A673 (cell line): ENCODE results near the gene ENOX1. TPM values are rescaled to one million over a fixed set of nuclear protein-coding genes. Genes with fewer than 3 reads are reported as not detected.

Experiments
- BruUV-seq: library from RNA; stranded (reverse); fragments of 400-500 nt; replicated peaks from 2 replicates; lab custom pipeline; 2021; lab: Mats Ljungman, UMichigan
- CTCF ChIA-PET: fragments of 300-600 bp; sonication (Branson Sonifier 250); formaldehyde crosslinking; loops from one replicate; lab custom pipeline; 2022; ENCODE audit warnings: antibody characterized with exemption; lab: Charles Lee
- POLR2A ChIA-PET: fragments of 300-600 bp; sonication (Branson Sonifier 250); formaldehyde crosslinking; loops from one replicate; lab custom pipeline; 2022; ENCODE audit warnings: antibody characterized with exemption; ENCODE audit not compliant: low non-redundant PET; lab: Charles Lee
- DNase-seq: peaks from one replicate; pipeline ENCODE4 v3.0.0-alpha.2; 2015; ENCODE audit warnings: low spot score
- H3K27ac ChIP-seq: fragments of 200-600 bp; sonication (generic); 2 replicates; pipeline ENCODE4 v1.5.1; 2016; ENCODE audit warnings: mixed run types, low read depth, mild to moderate bottlenecking, mixed read lengths, antibody characterized with exemption, low read length; ENCODE audit not compliant: poor library complexity, severe bottlenecking
- H3K27me3 ChIP-seq: fragments of 200-600 bp; sonication (generic); replicated peaks from 2 replicates; pipeline ENCODE4 v1.6.1; 2017; ENCODE audit warnings: mixed run types, low read depth, mild to moderate bottlenecking, mixed read lengths, antibody characterized with exemption, low read length; ENCODE audit not compliant: insufficient read depth, poor library complexity
- H3K36me3 ChIP-seq: fragments of 200-600 bp; sonication (generic); 2 replicates; pipeline ENCODE4 v1.6.1; 2016; ENCODE audit warnings: mixed run types, mild to moderate bottlenecking, mixed read lengths, antibody characterized with exemption, low read length; ENCODE audit not compliant: insufficient read depth, poor library complexity, severe bottlenecking
- H3K4me1 ChIP-seq: fragments of 200-600 bp; sonication (generic); 2 replicates; pipeline ENCODE4 v1.6.1; 2017; ENCODE audit warnings: mixed run types, mild to moderate bottlenecking, mixed read lengths, antibody characterized with exemption, low read length; ENCODE audit not compliant: insufficient read depth, poor library complexity, severe bottlenecking
- H3K4me3 ChIP-seq: fragments of 200-600 bp; sonication (generic); 2 replicates; pipeline ENCODE4 v1.5.1; 2016; ENCODE audit warnings: low read depth, mixed run types, mild to moderate bottlenecking, mixed read lengths, low read length; ENCODE audit not compliant: poor library complexity, severe bottlenecking
- H3K9me3 ChIP-seq: fragments of 200-600 bp; sonication (generic); 2 replicates; pipeline ENCODE4 v1.6.1; 2016; ENCODE audit warnings: mixed run types, low read depth, mild to moderate bottlenecking, mixed read lengths, antibody characterized with exemption, low read length; ENCODE audit not compliant: poor library complexity, severe bottlenecking
- CTCF ChIP-seq: fragments of 300-800, 200-600 bp; sonication (generic); conservative IDR thresholded peaks from 2 replicates; pipeline ENCODE4 v1.5.1; 2017; ENCODE audit warnings: low read depth, mild to moderate bottlenecking, antibody characterized with exemption, low read length, moderate library complexity, mixed read lengths
- EZH2 ChIP-seq: fragments of 200-600 bp; sonication (generic); IDR thresholded peaks from 2 replicates; pipeline ENCODE4 v1.6.1; 2017; ENCODE audit warnings: borderline replicate concordance, low read depth, mild to moderate bottlenecking, mixed read lengths, antibody characterized with exemption, low read length; ENCODE audit not compliant: poor library complexity, severe bottlenecking
- intact Hi-C: fragments of 100-400 bp; cut with micrococcal nuclease; formaldehyde crosslinking; loops from one replicate; pipeline ENCODE4 v1.10.0; 2022; ENCODE audit not compliant: unreplicated experiment
- total RNA-seq: library from RNA; stranded (reverse); gene quantifications from 2 replicates; pipeline ENCODE4 v1.2.3, GENCODE V29; 2021

Gene ENOX1
- total RNA-seq, 1 experiment from 2014 or later, result 4.4 TPM

DNA sequence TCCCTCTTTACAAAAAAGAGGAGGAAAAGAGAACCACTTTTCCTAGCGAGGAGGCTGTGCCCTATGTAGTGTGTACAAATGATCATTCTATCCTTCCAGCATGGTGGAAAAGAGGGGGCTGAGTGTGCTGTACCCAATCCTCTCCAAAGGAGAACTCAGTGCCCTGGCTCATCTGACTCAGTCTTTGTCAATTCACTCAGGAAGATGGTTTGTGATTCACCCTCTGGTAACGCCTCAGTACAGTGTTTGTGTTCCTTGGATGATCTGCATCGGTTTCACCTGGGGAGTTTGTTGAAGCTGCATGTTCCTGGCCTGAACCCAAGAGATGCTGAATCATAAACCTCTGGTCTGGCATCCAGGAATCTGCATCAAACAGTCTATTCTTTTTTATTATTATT lies 18.3 kb upstream of the ENOX1 start:
- no peak for TF ChIP-seq CTCF
- TF ChIP-seq EZH2, result no peak
- Histone ChIP-seq H3K9me3 (no peaks in the 10 kb centered on the region), H3K4me1 (no peaks in the 10 kb centered on the region), H3K36me3 (no peaks in the 10 kb centered on the region), H3K27me3 (no peaks in the 10 kb centered on the region), H3K4me3 (no peak overlapping the region), H3K27ac (no peak overlapping the region)
- no TSS peak for BruUV-seq
- CTCF ChIA-PET, result interaction anchor here (0.6 to 1.2 kb wide), 4 partner anchors 442 to 721 kb away, joined by 3 to 8 read pairs (median 4); no protein-coding TSS in a partner anchor
- intact Hi-C loops, result loop anchor here (10.0 kb wide), 1 partner anchor 610 kb away; no protein-coding TSS in a partner anchor
- POLR2A ChIA-PET, result no interaction called here
- peak; percentile 5 for DNase-seq

DNA sequence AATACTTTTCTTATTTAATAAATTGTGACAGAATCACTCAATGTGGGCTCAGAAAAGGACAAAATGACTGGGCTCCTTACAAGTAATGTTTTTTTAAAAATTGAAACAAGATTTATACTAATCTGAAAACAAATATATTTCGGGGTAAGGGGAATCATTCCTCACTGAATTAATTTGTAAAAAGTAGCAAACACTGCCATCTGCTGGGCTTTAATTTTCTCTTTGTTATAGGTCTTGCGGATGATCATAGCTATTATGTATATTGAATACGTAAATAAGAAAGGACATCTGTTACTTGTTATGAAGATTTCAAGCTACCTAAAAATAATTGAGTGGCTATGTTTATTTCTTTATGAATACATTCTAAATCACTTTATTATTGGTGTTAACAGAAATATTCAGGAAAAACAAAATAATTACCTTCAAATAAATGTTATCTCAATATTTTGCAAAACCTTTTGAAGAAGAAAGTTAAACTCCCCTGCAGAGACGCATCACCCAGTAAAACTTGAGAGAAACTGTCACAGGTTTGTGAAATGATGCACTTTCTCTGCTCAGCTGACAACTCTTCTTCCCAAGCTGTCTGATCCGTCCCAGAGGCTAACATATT lies 17.8 kb upstream of the ENOX1 start:
- Histone ChIP-seq H3K4me1 (no peaks in the 10 kb centered on the region), H3K27me3 (no peaks in the 10 kb centered on the region), H3K9me3 (no peaks in the 10 kb centered on the region), H3K36me3 (no peaks in the 10 kb centered on the region), H3K27ac (no peak overlapping the region), H3K4me3 (no peak overlapping the region)
- CTCF ChIA-PET, result interaction anchor here (0.6 to 1.2 kb wide), 5 partner anchors 442 to 721 kb away, joined by 3 to 8 read pairs (median 4); no protein-coding TSS in a partner anchor
- peak; percentile 83 for DNase-seq
- POLR2A ChIA-PET, result no interaction called here
- intact Hi-C loops, result loop anchor here (5.0 to 10.0 kb wide), 3 partner anchors 610 to 1207 kb away; no protein-coding TSS in a partner anchor
- TF ChIP-seq CTCF, result peak; percentile 67
- TF ChIP-seq EZH2, result no peak
- no TSS peak for BruUV-seq

GRCh38 chr13:43802511-43802910 lies 15.7 kb upstream of the ENOX1 start:
- ChIA-PET POLR2A (no interaction called here), CTCF (no interaction called here)
- no TSS peak for BruUV-seq

More at GRCh38 chr13:43802511-43802910, 15.7 kb upstream of the ENOX1 start:
- Histone ChIP-seq H3K27ac (no peak overlapping the region), H3K9me3 (no peaks in the 10 kb centered on the region), H3K4me3 (no peak overlapping the region), H3K4me1 (no peaks in the 10 kb centered on the region), H3K36me3 (no peaks in the 10 kb centered on the region), H3K27me3 (no peaks in the 10 kb centered on the region)
- no peak for DNase-seq
- TF ChIP-seq CTCF (no peak), EZH2 (no peak)
- intact Hi-C loops, result loop anchor here (5.0 to 10.0 kb wide), 3 partner anchors 608 to 1205 kb away; no protein-coding TSS in a partner anchor
